ENCODE measurements around the gene NXPH1.

The NXPH1 gene

DNA sequence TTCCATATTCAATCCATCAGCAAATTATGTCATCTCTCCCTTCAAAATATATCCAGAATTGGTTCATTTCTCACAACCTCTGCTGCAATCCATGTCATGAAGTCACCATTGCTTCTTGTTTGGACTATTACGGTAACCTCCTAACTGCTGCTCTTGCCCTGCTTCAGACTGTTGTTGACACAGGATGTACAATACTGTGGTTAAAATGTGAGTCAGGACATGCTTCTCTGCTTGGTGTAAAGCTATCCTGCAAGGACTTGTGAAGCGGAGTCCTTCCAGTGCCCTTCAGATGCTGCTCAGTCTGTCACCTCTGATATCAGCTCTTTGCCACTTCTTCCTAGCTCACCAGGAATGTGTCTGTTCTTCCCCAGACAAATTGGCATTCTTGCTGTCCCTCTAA lies 10.4 kb upstream of the NXPH1 start:
- Mint-ChIP-seq H3K9me3 (no peaks in the 10 kb centered on the region), H3K36me3 (ENCODE audit: low read depth) (no peaks in the 10 kb centered on the region), H3K4me1 (ENCODE audit: low read depth) (no peaks in the 10 kb centered on the region), H3K27me3 (peaks cover 8% of the 10 kb centered on the region), H3K4me3 (no peak overlapping the region), H3K27ac (no peak overlapping the region)
- DNase-seq, result no peak

DNA sequence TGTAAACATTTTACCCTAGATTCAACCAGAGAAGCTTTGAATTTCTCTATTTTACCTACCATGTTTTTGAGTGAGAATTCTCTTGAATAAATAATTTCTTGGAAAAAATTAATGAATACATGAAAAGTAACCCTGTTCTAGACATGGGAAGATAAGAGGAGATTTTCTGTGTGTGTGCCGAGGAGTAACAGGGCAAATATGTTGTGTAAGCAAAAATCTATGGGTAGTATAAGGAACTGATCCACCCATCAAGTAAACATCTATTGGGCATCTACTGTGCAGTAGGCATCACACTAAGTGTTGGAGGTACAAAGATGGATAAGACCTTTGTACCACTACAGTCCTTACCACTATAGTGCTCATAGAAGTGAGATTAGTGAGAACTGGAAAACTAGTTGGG lies 8.2 kb upstream of the NXPH1 start:
- peaks cover 13% of the 10 kb centered on the region for H3K27me3 Mint-ChIP-seq
- H3K9me3 Mint-ChIP-seq, result no peaks in the 10 kb centered on the region
- no peaks in the 10 kb centered on the region for H3K36me3 Mint-ChIP-seq (ENCODE audit: low read depth)
- no peak overlapping the region for H3K4me3 Mint-ChIP-seq
- DNase-seq, result no peak
- no peak overlapping the region for H3K27ac Mint-ChIP-seq
- H3K4me1 Mint-ChIP-seq (ENCODE audit: low read depth), result no peaks in the 10 kb centered on the region

- Mint-ChIP-seq H3K36me3 (ENCODE audit: low read depth) (no peaks in the 10 kb centered on the region), H3K27me3 (peaks cover 61% of the 10 kb centered on the region), H3K4me3 (no peak overlapping the region), H3K27ac (no peak overlapping the region), H3K4me1 (ENCODE audit: low read depth) (peaks cover 20% of the 10 kb centered on the region), H3K9me3 (no peaks in the 10 kb centered on the region)
- no peak for DNase-seq
Measured at GRCh38 chr7:8430643-8431042, 2.8 kb upstream of the NXPH1 start.

GRCh38 chr7:8434290-8435002 lies 1.0 kb downstream of the NXPH1 start:
- no peaks in the 10 kb centered on the region for H3K36me3 Mint-ChIP-seq (ENCODE audit: low read depth)
- peak overlapping the region; percentile 25 for H3K4me3 Mint-ChIP-seq
- H3K27ac Mint-ChIP-seq, result no peak overlapping the region
- H3K4me1 Mint-ChIP-seq (ENCODE audit: low read depth), result peaks cover 33% of the 10 kb centered on the region
- no peaks in the 10 kb centered on the region for H3K9me3 Mint-ChIP-seq
- DNase-seq, result no peak
- peaks cover 92% of the 10 kb centered on the region for H3K27me3 Mint-ChIP-seq

- H3K4me1 Mint-ChIP-seq (ENCODE audit: low read depth), result peaks cover 33% of the 10 kb centered on the region
- no peak overlapping the region for H3K4me3 Mint-ChIP-seq
- peaks cover 95% of the 10 kb centered on the region for H3K27me3 Mint-ChIP-seq
- no peak for DNase-seq
- no peaks in the 10 kb centered on the region for H3K9me3 Mint-ChIP-seq
- H3K36me3 Mint-ChIP-seq (ENCODE audit: low read depth), result no peaks in the 10 kb centered on the region
- H3K27ac Mint-ChIP-seq, result no peak overlapping the region
Measured at GRCh38 chr7:8435095-8435494, 1.7 kb downstream of the NXPH1 start.

DNA sequence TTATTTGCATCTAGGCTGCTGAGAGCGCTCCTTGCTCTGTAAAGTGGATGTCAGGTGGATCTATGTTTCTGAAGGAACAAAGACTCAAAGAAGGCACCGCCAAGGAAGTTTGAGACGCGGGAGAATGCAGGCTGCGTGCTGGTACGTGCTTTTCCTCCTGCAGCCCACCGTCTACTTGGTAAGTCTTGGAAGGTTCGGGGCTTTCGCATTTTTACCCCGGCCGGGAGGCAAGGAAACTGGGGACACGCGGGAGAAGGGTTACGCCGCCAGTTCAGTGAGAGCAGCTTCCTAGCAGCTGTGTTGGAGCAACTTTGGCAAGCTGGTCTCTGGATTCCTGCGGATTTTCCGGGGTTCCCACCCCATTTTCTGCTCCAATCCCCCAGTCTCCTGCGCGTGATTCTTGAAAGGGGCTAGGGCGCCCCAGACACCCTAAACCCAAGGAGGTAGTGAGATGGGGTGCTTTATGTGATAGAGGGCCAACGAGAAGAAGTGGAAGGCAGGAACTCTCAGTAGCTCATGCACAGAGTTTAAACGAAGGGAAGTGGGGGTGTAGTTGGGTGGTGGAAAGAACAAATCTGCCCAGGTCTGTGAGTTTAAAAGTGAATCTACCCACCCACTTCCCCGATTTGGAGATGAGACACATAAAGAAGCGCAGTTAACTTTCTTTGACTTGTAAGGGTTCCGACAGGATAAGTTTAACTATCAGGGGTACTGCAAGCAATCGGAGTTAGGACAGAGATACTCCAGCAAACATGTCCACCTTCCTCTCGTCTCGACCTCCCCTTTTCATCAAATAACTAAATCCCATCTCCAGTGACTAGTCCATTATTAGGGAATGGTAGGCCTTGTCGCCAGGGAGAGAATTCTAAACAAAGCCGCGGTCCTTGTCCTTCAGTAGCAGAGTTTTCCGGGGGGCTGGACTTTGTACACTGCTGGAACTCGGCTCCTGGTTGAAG lies 2.5 kb downstream of the NXPH1 start:
- no peak overlapping the region for H3K27ac Mint-ChIP-seq
- peaks cover 33% of the 10 kb centered on the region for H3K4me1 Mint-ChIP-seq (ENCODE audit: low read depth)
- no peak overlapping the region for H3K4me3 Mint-ChIP-seq

GRCh38 chr7:8436965-8437364 lies 3.6 kb downstream of the NXPH1 start:
- H3K27ac Mint-ChIP-seq, result no peak overlapping the region
- H3K36me3 Mint-ChIP-seq (ENCODE audit: low read depth), result no peaks in the 10 kb centered on the region
- H3K4me1 Mint-ChIP-seq (ENCODE audit: low read depth), result peaks cover 35% of the 10 kb centered on the region
- DNase-seq, result peak; percentile 59
- H3K4me3 Mint-ChIP-seq, result no peak overlapping the region
- H3K9me3 Mint-ChIP-seq, result no peaks in the 10 kb centered on the region
- H3K27me3 Mint-ChIP-seq, result peaks cover 95% of the 10 kb centered on the region

More for the DNA sequence above, 2.5 kb downstream of the NXPH1 start:
- H3K27me3 Mint-ChIP-seq, result peaks cover 95% of the 10 kb centered on the region
- DNase-seq, result no peak
- no peaks in the 10 kb centered on the region for H3K36me3 Mint-ChIP-seq (ENCODE audit: low read depth)
- H3K9me3 Mint-ChIP-seq, result no peaks in the 10 kb centered on the region

DNA sequence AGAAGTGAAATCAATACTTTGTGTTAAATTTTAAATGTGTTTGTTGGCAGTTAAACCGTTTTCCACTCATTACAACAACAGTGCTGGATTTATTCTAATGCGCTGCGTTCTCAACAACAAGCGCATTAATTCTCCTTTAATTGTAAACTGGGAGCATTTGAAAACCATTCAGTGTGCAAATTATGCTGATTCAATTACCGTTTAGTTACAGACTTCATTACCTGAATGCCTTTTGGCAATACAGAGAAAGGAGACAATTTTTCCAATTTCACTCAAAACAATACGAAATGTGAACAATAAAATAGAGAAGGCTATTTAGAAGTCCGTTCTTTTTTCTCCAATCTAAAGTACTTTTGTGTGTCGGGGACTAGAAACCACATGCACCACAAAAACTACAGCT lies 4.2 kb downstream of the NXPH1 start:
- no peak for DNase-seq
- Mint-ChIP-seq H3K36me3 (ENCODE audit: low read depth) (no peaks in the 10 kb centered on the region), H3K27ac (no peak overlapping the region), H3K4me3 (no peak overlapping the region), H3K9me3 (no peaks in the 10 kb centered on the region), H3K27me3 (peaks cover 97% of the 10 kb centered on the region), H3K4me1 (ENCODE audit: low read depth) (peaks cover 40% of the 10 kb centered on the region)

DNA sequence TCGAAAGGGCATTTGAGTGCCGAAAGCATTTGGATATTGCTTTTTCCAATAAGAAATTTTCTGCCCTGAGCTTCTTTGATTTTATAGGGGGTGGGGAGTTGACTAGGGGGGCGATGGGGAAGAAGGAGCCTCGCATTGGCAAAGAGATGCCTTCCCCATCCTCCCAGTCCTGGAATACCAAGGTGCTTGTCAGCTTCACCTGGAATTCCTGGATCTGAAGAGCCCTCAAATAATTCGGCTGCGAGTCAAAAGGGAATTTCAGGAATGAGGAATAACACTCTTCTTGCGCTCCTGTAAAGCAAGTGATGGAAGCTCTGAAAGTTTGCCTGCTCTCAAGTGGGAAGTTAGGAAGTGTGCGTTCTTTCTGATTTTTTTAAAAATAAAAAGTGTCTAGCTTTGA lies 7.3 kb downstream of the NXPH1 start:
- Mint-ChIP-seq H3K4me1 (ENCODE audit: low read depth) (peaks cover 31% of the 10 kb centered on the region), H3K9me3 (peaks cover 2% of the 10 kb centered on the region), H3K4me3 (no peak overlapping the region), H3K27ac (no peak overlapping the region), H3K36me3 (ENCODE audit: low read depth) (no peaks in the 10 kb centered on the region), H3K27me3 (peaks cover 97% of the 10 kb centered on the region)
- no peak for DNase-seq

DNA sequence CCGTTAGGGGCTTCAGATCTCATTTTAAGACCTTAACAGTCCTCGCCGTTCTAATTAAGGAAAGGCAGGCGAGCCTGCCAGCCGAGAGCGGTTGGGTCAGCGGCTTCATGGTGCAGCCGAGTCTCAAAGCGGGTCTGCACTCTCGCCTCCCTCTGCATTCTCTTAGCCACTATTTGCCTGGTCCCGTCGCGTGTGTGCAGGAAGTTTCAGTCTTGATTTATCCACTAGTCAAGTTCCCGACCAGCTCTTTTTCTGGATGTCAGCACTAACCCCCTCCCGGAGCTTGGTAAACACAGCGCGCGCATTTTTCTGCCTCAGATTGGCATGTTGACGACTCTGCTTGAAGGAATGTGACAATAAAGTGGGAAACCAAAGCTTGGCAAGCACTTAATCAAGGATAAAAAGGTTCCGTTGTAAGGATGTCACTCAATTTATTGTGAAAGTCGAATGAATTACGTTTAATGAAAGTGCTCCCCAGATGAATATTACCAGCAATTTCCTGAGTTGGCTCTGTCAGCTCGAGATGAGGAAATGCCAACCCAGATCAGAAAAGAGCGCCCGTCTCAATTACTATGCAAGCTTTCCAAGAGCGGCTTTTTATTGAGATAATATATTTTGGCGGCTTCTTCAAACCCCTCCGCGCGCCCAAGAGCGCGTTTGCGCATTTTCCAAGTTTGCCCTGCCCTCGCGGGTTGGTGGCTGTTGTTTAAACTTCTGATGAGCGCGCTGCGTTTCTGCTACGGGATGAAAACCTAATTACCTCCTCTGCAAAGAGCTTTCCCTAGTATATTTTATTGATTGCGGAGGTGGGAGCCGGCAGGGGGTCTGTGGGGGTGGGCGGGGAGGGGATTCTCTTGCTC lies 7.9 kb downstream of the NXPH1 start:
- Mint-ChIP-seq H3K36me3 (ENCODE audit: low read depth) (no peaks in the 10 kb centered on the region), H3K27me3 (peaks cover 96% of the 10 kb centered on the region), H3K9me3 (peaks cover 2% of the 10 kb centered on the region), H3K27ac (no peak overlapping the region), H3K4me3 (no peak overlapping the region), H3K4me1 (ENCODE audit: low read depth) (peaks cover 26% of the 10 kb centered on the region)
- no peak for DNase-seq

DNA sequence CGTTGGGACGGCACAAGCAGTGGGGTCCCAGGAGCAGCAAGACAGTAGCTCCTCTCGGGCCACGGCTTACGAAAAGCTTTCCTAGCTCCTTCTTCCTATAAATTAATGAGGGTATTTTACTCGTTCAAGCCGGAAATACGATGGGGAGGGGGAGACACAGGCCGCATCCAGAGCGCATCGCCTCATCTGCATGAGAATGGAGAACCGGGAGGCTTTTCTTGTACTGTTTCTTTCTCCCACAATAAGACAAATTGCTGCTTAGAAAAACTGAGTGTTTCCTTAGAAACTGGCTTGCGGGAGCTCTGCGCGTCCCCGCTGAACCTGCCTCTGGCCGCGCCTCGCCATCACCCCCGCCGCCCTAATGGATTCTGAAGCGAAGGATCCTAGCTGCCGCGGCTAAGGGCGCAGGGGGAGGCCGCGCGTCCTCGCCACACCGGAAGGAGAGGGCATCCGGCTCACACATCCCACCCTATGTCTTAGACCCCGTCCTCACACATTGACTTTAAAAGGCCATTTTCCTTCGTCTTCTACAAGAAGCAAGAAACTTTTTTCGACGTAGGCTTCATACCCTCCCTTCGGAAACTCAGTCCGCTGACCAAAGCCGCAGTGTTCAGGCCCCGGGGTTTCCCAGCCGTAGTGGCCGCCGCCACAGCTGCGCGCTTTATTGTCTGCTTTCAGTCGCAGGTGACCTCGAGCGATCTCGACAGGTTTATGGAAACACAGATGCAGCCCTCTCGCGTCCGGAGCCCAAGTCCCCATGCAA lies 8.8 kb downstream of the NXPH1 start:
- H3K27me3 Mint-ChIP-seq, result peaks cover 95% of the 10 kb centered on the region
- H3K4me1 Mint-ChIP-seq (ENCODE audit: low read depth), result peaks cover 18% of the 10 kb centered on the region
- peaks cover 2% of the 10 kb centered on the region for H3K9me3 Mint-ChIP-seq
- H3K4me3 Mint-ChIP-seq, result no peak overlapping the region
- no peak for DNase-seq
- H3K36me3 Mint-ChIP-seq (ENCODE audit: low read depth), result no peaks in the 10 kb centered on the region
- H3K27ac Mint-ChIP-seq, result peak overlapping the region; percentile 22

DNA sequence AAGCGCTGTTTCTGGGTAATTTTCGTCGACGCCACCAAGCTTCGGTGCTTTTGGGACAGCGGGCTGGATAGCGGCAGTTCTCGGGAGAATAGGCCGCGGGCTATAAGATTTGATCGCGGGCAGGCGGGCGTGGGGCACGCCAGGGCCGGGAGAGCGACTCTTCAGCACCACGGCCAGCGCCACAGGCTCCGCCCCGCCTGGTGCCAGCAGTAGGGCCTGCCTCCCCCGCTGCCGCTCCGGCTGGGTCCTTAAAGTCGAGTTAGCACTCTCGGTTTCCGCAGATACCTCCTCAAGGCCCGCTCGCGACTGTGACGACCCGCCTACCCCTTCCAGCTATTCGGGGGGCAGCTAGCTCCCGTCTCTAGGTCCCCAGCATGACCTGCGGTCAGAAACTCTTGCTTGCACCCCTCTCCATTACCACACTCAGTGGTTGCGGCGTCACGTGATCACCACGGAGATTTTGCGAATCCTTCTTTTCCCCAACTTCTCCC lies 9.4 kb downstream of the NXPH1 start:
- no peak overlapping the region for H3K4me3 Mint-ChIP-seq
- H3K27me3 Mint-ChIP-seq, result peaks cover 95% of the 10 kb centered on the region
- H3K4me1 Mint-ChIP-seq (ENCODE audit: low read depth), result peaks cover 18% of the 10 kb centered on the region
- peak; percentile 64 for DNase-seq
- H3K36me3 Mint-ChIP-seq (ENCODE audit: low read depth), result no peaks in the 10 kb centered on the region
- peaks cover 2% of the 10 kb centered on the region for H3K9me3 Mint-ChIP-seq
- H3K27ac Mint-ChIP-seq, result no peak overlapping the region

GRCh38 chr7:8443576-8444467 lies 10.4 kb downstream of the NXPH1 start:
- no peak overlapping the region for H3K27ac Mint-ChIP-seq
- peaks cover 18% of the 10 kb centered on the region for H3K4me1 Mint-ChIP-seq (ENCODE audit: low read depth)

More at GRCh38 chr7:8443576-8444467, 10.4 kb downstream of the NXPH1 start:
- peaks cover 85% of the 10 kb centered on the region for H3K27me3 Mint-ChIP-seq
- no peak for DNase-seq
- peaks cover 2% of the 10 kb centered on the region for H3K9me3 Mint-ChIP-seq
- no peak overlapping the region for H3K4me3 Mint-ChIP-seq
- no peaks in the 10 kb centered on the region for H3K36me3 Mint-ChIP-seq (ENCODE audit: low read depth)
